ENCODE results near the gene MAGOH. TPM values are rescaled to one million over a fixed set of nuclear protein-coding genes. Genes with fewer than 3 reads are reported as not detected.
"Not testable (repeated sequence)": the region's sequence is repeated elsewhere in the genome, so short reads cannot be mapped to it uniquely, and the experiment has no call there.

MAGOH gene
- total RNA-seq, 1 donor from 2014 or later, result 109 TPM

DNA sequence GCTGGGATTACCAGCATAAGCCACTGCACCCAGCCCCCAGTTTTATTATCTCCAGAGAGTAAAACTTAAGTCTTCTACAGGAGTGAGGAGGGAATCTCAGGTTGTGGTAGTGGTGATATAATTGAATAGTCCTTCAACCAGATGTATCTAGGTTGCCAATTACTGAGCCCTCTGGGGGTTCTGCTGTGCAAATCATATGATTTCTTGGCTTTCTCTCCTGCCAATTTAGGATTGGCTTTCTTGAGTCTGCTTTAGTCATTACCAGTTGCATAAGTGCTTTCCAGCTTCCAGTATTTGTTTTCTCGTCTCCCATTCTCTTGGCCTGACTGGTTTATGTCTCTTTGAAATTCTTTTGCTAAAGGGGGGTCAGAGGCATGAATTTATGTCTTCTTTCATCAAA lies 30.6 kb downstream of the MAGOH start:
- H3K9me3 Mint-ChIP-seq, result peaks cover 29% of the 10 kb centered on the region
- TF ChIP-seq EZH2phosphoT487 (IDR thresholded peaks at IDR 0.05) (no peak), CTCF (IDR thresholded peaks at IDR 0.05) (no peak), EZH2 (IDR thresholded peaks at IDR 0.05) (no peak)
- no peak overlapping the region for H3K4me2 ChIP-seq
- H3K27me3 ChIP-seq, result no peaks in the 10 kb centered on the region
- no peaks in the 10 kb centered on the region for H3K79me2 ChIP-seq (ENCODE audit: low read depth)
- H3K9me3 ChIP-seq (ENCODE audit: low read depth), result peaks cover 15% of the 10 kb centered on the region
- H3K4me1 ChIP-seq, result no peaks in the 10 kb centered on the region
- peaks cover 39% of the 10 kb centered on the region for H3K36me3 ChIP-seq
- H3K9ac ChIP-seq, result no peak overlapping the region
- H3K27ac ChIP-seq, result no peak overlapping the region
- H3K36me3 Mint-ChIP-seq, result peaks cover 61% of the 10 kb centered on the region
- no peaks in the 10 kb centered on the region for H3K4me1 Mint-ChIP-seq
- no peaks in the 10 kb centered on the region for H3F3A ChIP-seq (ENCODE audit: low read depth)
- no peak overlapping the region for H3K4me3 ChIP-seq
- no peak for DNase-seq (ENCODE audit: low spot score)
- H3K27ac Mint-ChIP-seq, result no peak overlapping the region
- no peaks in the 10 kb centered on the region for H4K20me1 ChIP-seq (ENCODE audit: low read depth)
- no peak overlapping the region for H2AFZ ChIP-seq (replicated peaks)
- H3K27me3 Mint-ChIP-seq (ENCODE audit: insufficient read depth, low read depth), result peaks cover 4% of the 10 kb centered on the region
- no peak overlapping the region for H3K4me3 Mint-ChIP-seq

DNA sequence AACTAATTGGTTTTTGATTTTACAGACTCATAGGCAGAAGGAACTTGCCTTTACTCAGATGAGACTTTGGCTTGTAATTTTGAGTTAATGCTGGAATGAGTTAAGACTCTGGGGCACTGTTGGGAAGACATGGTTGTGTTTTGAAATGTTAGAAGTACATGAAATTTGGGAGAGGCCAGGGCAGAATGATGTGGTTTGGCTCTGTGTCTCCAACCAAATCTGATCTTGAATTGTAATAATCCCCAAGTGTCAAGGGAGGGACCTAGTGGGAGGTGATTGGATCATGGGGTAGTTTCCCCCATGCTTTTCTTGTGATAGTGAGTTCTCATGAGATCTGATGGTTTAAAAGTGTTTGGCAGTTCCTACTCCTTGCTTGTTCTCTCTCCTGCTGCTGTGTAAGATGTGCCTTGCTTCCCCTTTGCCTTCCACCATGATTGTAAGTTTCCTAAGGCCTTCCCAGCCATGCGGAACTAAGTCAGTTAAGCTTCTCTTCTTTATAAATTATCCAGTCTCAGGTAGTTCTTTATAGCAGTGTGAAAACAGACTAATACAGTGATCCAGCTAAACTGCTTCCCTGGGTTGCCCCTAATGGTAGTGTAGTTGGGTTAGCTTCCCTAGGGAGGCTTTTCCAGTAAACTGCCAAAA lies 31.5 kb downstream of the MAGOH start:
- H3K4me2 ChIP-seq, result no peak overlapping the region

DNA sequence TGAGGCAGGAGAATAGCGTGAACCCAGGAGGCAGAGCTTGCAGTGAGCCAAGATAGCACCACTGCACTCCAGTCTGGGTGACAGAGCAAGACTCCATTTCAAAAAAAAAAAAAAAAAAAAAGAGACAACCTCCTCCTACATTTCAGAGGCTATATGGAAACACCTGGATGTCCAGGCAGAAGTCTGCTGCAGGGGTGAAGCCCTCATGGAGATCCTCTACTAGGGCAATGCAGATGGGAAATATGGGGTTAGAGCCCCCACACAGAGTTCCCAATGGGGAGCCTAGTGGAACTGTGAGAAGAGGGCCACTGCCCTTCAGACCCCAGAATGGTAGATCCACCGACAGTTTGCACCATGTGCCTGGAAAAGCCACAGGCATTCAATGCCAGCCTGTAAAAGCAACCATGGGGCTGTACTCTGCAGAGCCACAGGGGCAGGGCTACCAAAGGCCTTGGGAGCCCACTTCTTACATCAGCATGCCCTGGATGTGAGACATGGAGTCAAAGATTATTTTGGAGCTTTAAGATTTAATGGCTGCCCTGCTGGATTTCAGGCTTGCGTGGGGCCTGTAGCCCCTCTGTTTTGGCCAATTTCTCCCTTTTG lies 32.1 kb downstream of the MAGOH start:
- H3K4me3 Mint-ChIP-seq; H3K4me1 ChIP-seq; H3F3A ChIP-seq (ENCODE audit: low read depth); H3K4me1 Mint-ChIP-seq; H3K9ac ChIP-seq; H3K27me3 ChIP-seq; H3K4me3 ChIP-seq; H3K4me2 ChIP-seq; H3K27ac ChIP-seq; H3K79me2 ChIP-seq (ENCODE audit: low read depth); H4K20me1 ChIP-seq (ENCODE audit: low read depth); H2AFZ ChIP-seq (replicated peaks); DNase-seq (ENCODE audit: low spot score); H3K27ac Mint-ChIP-seq; H3K27me3 Mint-ChIP-seq (ENCODE audit: insufficient read depth, low read depth): not testable (repeated sequence)
- Mint-ChIP-seq H3K36me3 (peaks cover 62% of the 10 kb centered on the region), H3K9me3 (peaks cover 30% of the 10 kb centered on the region)
- H3K36me3 ChIP-seq, result peaks cover 40% of the 10 kb centered on the region
- peaks cover 15% of the 10 kb centered on the region for H3K9me3 ChIP-seq (ENCODE audit: low read depth)

More for the DNA sequence above, 31.5 kb downstream of the MAGOH start:
- Histone ChIP-seq H3K9me3 (ENCODE audit: low read depth) (peaks cover 15% of the 10 kb centered on the region), H3K4me1 (no peaks in the 10 kb centered on the region), H3K27me3 (no peaks in the 10 kb centered on the region), H3K79me2 (ENCODE audit: low read depth) (no peaks in the 10 kb centered on the region), H4K20me1 (ENCODE audit: low read depth) (no peaks in the 10 kb centered on the region), H2AFZ (replicated peaks) (no peak overlapping the region), H3K36me3 (peaks cover 40% of the 10 kb centered on the region), H3K4me3 (no peak overlapping the region), H3F3A (ENCODE audit: low read depth) (no peaks in the 10 kb centered on the region), H3K27ac (no peak overlapping the region), H3K9ac (no peak overlapping the region)
- Mint-ChIP-seq H3K36me3 (peaks cover 60% of the 10 kb centered on the region), H3K27ac (no peak overlapping the region), H3K4me3 (no peak overlapping the region), H3K9me3 (peaks cover 30% of the 10 kb centered on the region), H3K4me1 (no peaks in the 10 kb centered on the region), H3K27me3 (ENCODE audit: insufficient read depth, low read depth) (peaks cover 4% of the 10 kb centered on the region)
- no peak for DNase-seq (ENCODE audit: low spot score)
- TF ChIP-seq EZH2 (IDR thresholded peaks at IDR 0.05) (no peak), EZH2phosphoT487 (IDR thresholded peaks at IDR 0.05) (no peak)

GRCh38 chr1:53205496-53205895 lies 32.8 kb downstream of the MAGOH start:
- peaks cover 65% of the 10 kb centered on the region for H3K36me3 Mint-ChIP-seq
- DNase-seq (ENCODE audit: low spot score); H3K4me1 ChIP-seq; H3K27ac ChIP-seq; H3K79me2 ChIP-seq (ENCODE audit: low read depth); H3K27me3 ChIP-seq; H3K9ac ChIP-seq; H4K20me1 ChIP-seq (ENCODE audit: low read depth); H3K4me1 Mint-ChIP-seq; H2AFZ ChIP-seq (replicated peaks); H3K27ac Mint-ChIP-seq; H3K4me3 Mint-ChIP-seq; H3K4me2 ChIP-seq; H3K27me3 Mint-ChIP-seq (ENCODE audit: insufficient read depth, low read depth); H3F3A ChIP-seq (ENCODE audit: low read depth); H3K4me3 ChIP-seq: not testable (repeated sequence)
- H3K9me3 Mint-ChIP-seq, result peaks cover 30% of the 10 kb centered on the region
- Histone ChIP-seq H3K36me3 (peaks cover 40% of the 10 kb centered on the region), H3K9me3 (ENCODE audit: low read depth) (peaks cover 15% of the 10 kb centered on the region)
